ENCODE results near the gene SORBS1.

- TF ChIP-seq CREB1 (CRISPR knock-in tag; IDR thresholded peaks at IDR 0.05), result no peak
- TF ChIP-seq, protein P1, sequence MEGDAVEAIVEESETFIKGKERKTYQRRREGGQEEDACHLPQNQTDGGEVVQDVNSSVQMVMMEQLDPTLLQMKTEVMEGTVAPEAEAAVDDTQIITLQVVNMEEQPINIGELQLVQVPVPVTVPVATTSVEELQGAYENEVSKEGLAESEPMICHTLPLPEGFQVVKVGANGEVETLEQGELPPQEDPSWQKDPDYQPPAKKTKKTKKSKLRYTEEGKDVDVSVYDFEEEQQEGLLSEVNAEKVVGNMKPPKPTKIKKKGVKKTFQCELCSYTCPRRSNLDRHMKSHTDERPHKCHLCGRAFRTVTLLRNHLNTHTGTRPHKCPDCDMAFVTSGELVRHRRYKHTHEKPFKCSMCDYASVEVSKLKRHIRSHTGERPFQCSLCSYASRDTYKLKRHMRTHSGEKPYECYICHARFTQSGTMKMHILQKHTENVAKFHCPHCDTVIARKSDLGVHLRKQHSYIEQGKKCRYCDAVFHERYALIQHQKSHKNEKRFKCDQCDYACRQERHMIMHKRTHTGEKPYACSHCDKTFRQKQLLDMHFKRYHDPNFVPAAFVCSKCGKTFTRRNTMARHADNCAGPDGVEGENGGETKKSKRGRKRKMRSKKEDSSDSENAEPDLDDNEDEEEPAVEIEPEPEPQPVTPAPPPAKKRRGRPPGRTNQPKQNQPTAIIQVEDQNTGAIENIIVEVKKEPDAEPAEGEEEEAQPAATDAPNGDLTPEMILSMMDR (IDR thresholded peaks at IDR 0.05), result no peak
- TF ChIP-seq, protein P2, sequence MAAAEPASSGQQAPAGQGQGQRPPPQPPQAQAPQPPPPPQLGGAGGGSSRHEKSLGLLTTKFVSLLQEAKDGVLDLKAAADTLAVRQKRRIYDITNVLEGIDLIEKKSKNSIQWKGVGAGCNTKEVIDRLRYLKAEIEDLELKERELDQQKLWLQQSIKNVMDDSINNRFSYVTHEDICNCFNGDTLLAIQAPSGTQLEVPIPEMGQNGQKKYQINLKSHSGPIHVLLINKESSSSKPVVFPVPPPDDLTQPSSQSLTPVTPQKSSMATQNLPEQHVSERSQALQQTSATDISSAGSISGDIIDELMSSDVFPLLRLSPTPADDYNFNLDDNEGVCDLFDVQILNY (CRISPR knock-in tag; IDR thresholded peaks at IDR 0.05), result no peak
- no peak for TF ChIP-seq USF1 (CRISPR knock-in tag; IDR thresholded peaks at IDR 0.05)
These were observed 169.5 kb downstream of the SORBS1 start for GRCh38 chr10:95391581-95392216.

Data from WTC11 (cell line).